ENCODE data around the gene HNRNPA2B1.
"Not testable (repeated sequence)": the region's sequence is repeated elsewhere in the genome, so short reads cannot be mapped to it uniquely, and the experiment has no call there.

The HNRNPA2B1 gene

GRCh38 chr7:26182283-26182682 is 18.3 kb downstream of the HNRNPA2B1 start:
- no peaks in the 10 kb centered on the region for H3K27me3 ChIP-seq (replicated peaks; ENCODE audit: control insufficient read depth, insufficient read depth, low read length)
- H3K9ac ChIP-seq (ENCODE audit: low read length): no peak overlapping the region
- no peak overlapping the region for H3K4me3 ChIP-seq (ENCODE audit: low read length)
- H3K36me3 ChIP-seq (ENCODE audit: control insufficient read depth, insufficient read depth, low read length, severe bottlenecking): peaks cover 12% of the 10 kb centered on the region
- no peak for DNase-seq (ENCODE audit: low read depth)
- peaks cover 30% of the 10 kb centered on the region for H3K4me1 ChIP-seq (ENCODE audit: control insufficient read depth, insufficient read depth, low read length)
- no peaks in the 10 kb centered on the region for H3K9me3 ChIP-seq (ENCODE audit: control insufficient read depth, low read length)

GRCh38 chr7:26181474-26182227 is 18.9 kb downstream of the HNRNPA2B1 start:
- Histone ChIP-seq H3K27me3 (replicated peaks; ENCODE audit: control insufficient read depth, insufficient read depth, low read length) (no peaks in the 10 kb centered on the region), H3K36me3 (ENCODE audit: control insufficient read depth, insufficient read depth, low read length, severe bottlenecking) (peaks cover 10% of the 10 kb centered on the region), H3K9ac (ENCODE audit: low read length) (no peak overlapping the region), H3K4me3 (ENCODE audit: low read length) (no peak overlapping the region), H3K4me1 (ENCODE audit: control insufficient read depth, insufficient read depth, low read length) (peaks cover 24% of the 10 kb centered on the region), H3K9me3 (ENCODE audit: control insufficient read depth, low read length) (no peaks in the 10 kb centered on the region)
- no peak for DNase-seq (ENCODE audit: low read depth)

GRCh38 chr7:26180792-26181198 is 19.8 kb downstream of the HNRNPA2B1 start:
- H3K36me3 ChIP-seq (ENCODE audit: control insufficient read depth, insufficient read depth, low read length, severe bottlenecking): peaks cover 5% of the 10 kb centered on the region
- DNase-seq (ENCODE audit: low read depth): no peak

GRCh38 chr7:26179826-26180497 is 20.6 kb downstream of the HNRNPA2B1 start:
- Histone ChIP-seq H3K36me3 (ENCODE audit: control insufficient read depth, insufficient read depth, low read length, severe bottlenecking) (peaks cover under 1% of the 10 kb centered on the region), H3K27me3 (replicated peaks; ENCODE audit: control insufficient read depth, insufficient read depth, low read length) (no peaks in the 10 kb centered on the region), H3K4me3 (ENCODE audit: low read length) (no peak overlapping the region), H3K4me1 (ENCODE audit: control insufficient read depth, insufficient read depth, low read length) (peaks cover 15% of the 10 kb centered on the region), H3K9me3 (ENCODE audit: control insufficient read depth, low read length) (no peaks in the 10 kb centered on the region), H3K9ac (ENCODE audit: low read length) (no peak overlapping the region)
- no peak for DNase-seq (ENCODE audit: low read depth)

More at GRCh38 chr7:26180792-26181198, 19.8 kb downstream of the HNRNPA2B1 start:
- Histone ChIP-seq H3K4me3 (ENCODE audit: low read length) (no peak overlapping the region), H3K27me3 (replicated peaks; ENCODE audit: control insufficient read depth, insufficient read depth, low read length) (no peaks in the 10 kb centered on the region), H3K9me3 (ENCODE audit: control insufficient read depth, low read length) (no peaks in the 10 kb centered on the region), H3K4me1 (ENCODE audit: control insufficient read depth, insufficient read depth, low read length) (peaks cover 20% of the 10 kb centered on the region), H3K9ac (ENCODE audit: low read length) (no peak overlapping the region)

GRCh38 chr7:26179422-26179821 is 21.1 kb downstream of the HNRNPA2B1 start:
- no peak for DNase-seq (ENCODE audit: low read depth)
- H3K36me3 ChIP-seq (ENCODE audit: control insufficient read depth, insufficient read depth, low read length, severe bottlenecking): no peaks in the 10 kb centered on the region
- H3K4me3 ChIP-seq (ENCODE audit: low read length): no peak overlapping the region
- peaks cover 13% of the 10 kb centered on the region for H3K4me1 ChIP-seq (ENCODE audit: control insufficient read depth, insufficient read depth, low read length)
- H3K27me3 ChIP-seq (replicated peaks; ENCODE audit: control insufficient read depth, insufficient read depth, low read length): no peaks in the 10 kb centered on the region
- H3K9ac ChIP-seq (ENCODE audit: low read length): no peak overlapping the region
- H3K9me3 ChIP-seq (ENCODE audit: control insufficient read depth, low read length): no peaks in the 10 kb centered on the region

GRCh38 chr7:26178272-26178960 is 22.1 kb downstream of the HNRNPA2B1 start:
- Histone ChIP-seq H3K4me1 (ENCODE audit: control insufficient read depth, insufficient read depth, low read length) (peaks cover 3% of the 10 kb centered on the region), H3K9ac (ENCODE audit: low read length) (no peak overlapping the region), H3K27me3 (replicated peaks; ENCODE audit: control insufficient read depth, insufficient read depth, low read length) (no peaks in the 10 kb centered on the region), H3K36me3 (ENCODE audit: control insufficient read depth, insufficient read depth, low read length, severe bottlenecking) (no peaks in the 10 kb centered on the region), H3K9me3 (ENCODE audit: control insufficient read depth, low read length) (no peaks in the 10 kb centered on the region), H3K4me3 (ENCODE audit: low read length) (no peak overlapping the region)
- DNase-seq (ENCODE audit: low read depth): no peak

- H3K27me3 ChIP-seq (replicated peaks; ENCODE audit: control insufficient read depth, insufficient read depth, low read length); H3K9me3 ChIP-seq (ENCODE audit: control insufficient read depth, low read length); DNase-seq (ENCODE audit: low read depth); H3K4me1 ChIP-seq (ENCODE audit: control insufficient read depth, insufficient read depth, low read length); H3K36me3 ChIP-seq (ENCODE audit: control insufficient read depth, insufficient read depth, low read length, severe bottlenecking); H3K4me3 ChIP-seq (ENCODE audit: low read length); H3K9ac ChIP-seq (ENCODE audit: low read length): not testable (repeated sequence)
These were observed 23.3 kb downstream of the HNRNPA2B1 start for GRCh38 chr7:26177269-26177668.

GRCh38 chr7:26176696-26177095 is 23.9 kb downstream of the HNRNPA2B1 start:
- H3K27me3 ChIP-seq (replicated peaks; ENCODE audit: control insufficient read depth, insufficient read depth, low read length); H3K36me3 ChIP-seq (ENCODE audit: control insufficient read depth, insufficient read depth, low read length, severe bottlenecking); H3K9ac ChIP-seq (ENCODE audit: low read length); DNase-seq (ENCODE audit: low read depth); H3K9me3 ChIP-seq (ENCODE audit: control insufficient read depth, low read length); H3K4me1 ChIP-seq (ENCODE audit: control insufficient read depth, insufficient read depth, low read length); H3K4me3 ChIP-seq (ENCODE audit: low read length): not testable (repeated sequence)

- H3K9me3 ChIP-seq (ENCODE audit: control insufficient read depth, low read length); H3K36me3 ChIP-seq (ENCODE audit: control insufficient read depth, insufficient read depth, low read length, severe bottlenecking); H3K27me3 ChIP-seq (replicated peaks; ENCODE audit: control insufficient read depth, insufficient read depth, low read length); H3K4me3 ChIP-seq (ENCODE audit: low read length); H3K4me1 ChIP-seq (ENCODE audit: control insufficient read depth, insufficient read depth, low read length); H3K9ac ChIP-seq (ENCODE audit: low read length); DNase-seq (ENCODE audit: low read depth): not testable (repeated sequence)
These were observed 24.6 kb downstream of the HNRNPA2B1 start for GRCh38 chr7:26175903-26176302.

GRCh38 chr7:26172048-26172447 is 28.5 kb downstream of the HNRNPA2B1 start:
- H3K36me3 ChIP-seq (ENCODE audit: control insufficient read depth, insufficient read depth, low read length, severe bottlenecking): no peaks in the 10 kb centered on the region
- no peaks in the 10 kb centered on the region for H3K9me3 ChIP-seq (ENCODE audit: control insufficient read depth, low read length)
- H3K4me3 ChIP-seq (ENCODE audit: low read length): no peak overlapping the region
- no peak for DNase-seq (ENCODE audit: low read depth)
- H3K9ac ChIP-seq (ENCODE audit: low read length): no peak overlapping the region
- H3K4me1 ChIP-seq (ENCODE audit: control insufficient read depth, insufficient read depth, low read length): peaks cover 1% of the 10 kb centered on the region
- H3K27me3 ChIP-seq (replicated peaks; ENCODE audit: control insufficient read depth, insufficient read depth, low read length): peaks cover 2% of the 10 kb centered on the region

GRCh38 chr7:26171601-26172000 is 28.9 kb downstream of the HNRNPA2B1 start:
- Histone ChIP-seq H3K9me3 (ENCODE audit: control insufficient read depth, low read length) (no peaks in the 10 kb centered on the region), H3K4me1 (ENCODE audit: control insufficient read depth, insufficient read depth, low read length) (peaks cover 6% of the 10 kb centered on the region), H3K36me3 (ENCODE audit: control insufficient read depth, insufficient read depth, low read length, severe bottlenecking) (no peaks in the 10 kb centered on the region), H3K4me3 (ENCODE audit: low read length) (no peak overlapping the region), H3K9ac (ENCODE audit: low read length) (no peak overlapping the region), H3K27me3 (replicated peaks; ENCODE audit: control insufficient read depth, insufficient read depth, low read length) (peaks cover 6% of the 10 kb centered on the region)
- DNase-seq (ENCODE audit: low read depth): no peak

All from adipocyte (in vitro differentiated cells).